ENCODE data around the gene TCHP.
"Not testable (repeated sequence)": the region's sequence is repeated elsewhere in the genome, so short reads cannot be mapped to it uniquely, and the experiment has no call there.

Gene TCHP

DNA sequence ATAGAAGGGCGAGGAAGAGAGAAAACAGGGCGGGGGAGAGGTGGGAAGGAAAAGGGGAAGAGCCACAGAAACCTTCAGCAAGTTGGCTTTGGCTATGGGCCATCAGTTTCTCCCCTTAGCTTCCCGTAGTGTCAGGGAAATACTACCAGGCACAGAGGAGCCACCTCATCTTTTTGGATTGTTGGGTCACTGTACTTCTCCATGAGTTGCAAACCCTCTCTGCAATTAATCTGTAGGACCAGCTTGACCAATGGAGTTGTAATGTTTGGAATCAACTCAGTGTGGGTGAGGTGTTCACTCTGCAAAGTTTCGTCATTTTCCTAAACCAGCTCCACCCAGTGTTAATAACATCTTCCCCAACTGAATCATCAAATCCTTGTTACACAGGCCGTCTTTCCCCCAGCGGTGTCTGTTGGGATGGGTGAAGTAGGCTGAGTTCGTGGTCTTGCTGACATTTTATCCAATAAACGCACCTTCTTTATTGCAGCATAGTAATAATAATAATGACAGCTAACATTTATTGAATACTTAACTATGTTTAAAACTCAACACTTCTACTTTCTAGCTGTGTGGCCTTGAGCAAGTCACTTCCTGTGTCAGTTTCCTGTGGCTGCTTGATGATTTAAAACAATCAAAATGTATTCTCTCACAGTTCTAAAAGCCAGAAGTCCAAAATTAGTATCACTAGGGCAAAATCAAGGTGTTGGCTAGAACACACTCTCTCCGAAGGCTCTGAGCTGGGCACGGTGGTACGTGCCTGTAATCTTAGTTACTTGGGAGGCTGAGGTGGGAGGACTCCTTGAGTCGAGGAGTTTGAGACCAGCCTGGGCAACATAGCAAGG is 11.7 kb upstream of the TCHP start:
- Mint-ChIP-seq H3K27ac (peak overlapping the region; percentile 97), H3K4me3 (peak overlapping the region; percentile 70), H3K9me3 (no peaks in the 10 kb centered on the region), H3K4me1 (ENCODE audit: low read depth) (peaks cover 47% of the 10 kb centered on the region), H3K27me3 (ENCODE audit: low read depth) (peaks cover 11% of the 10 kb centered on the region), H3K36me3 (ENCODE audit: low read depth) (peaks cover 2% of the 10 kb centered on the region)
- DNase-seq (ENCODE audit: low spot score) = no peak

DNA sequence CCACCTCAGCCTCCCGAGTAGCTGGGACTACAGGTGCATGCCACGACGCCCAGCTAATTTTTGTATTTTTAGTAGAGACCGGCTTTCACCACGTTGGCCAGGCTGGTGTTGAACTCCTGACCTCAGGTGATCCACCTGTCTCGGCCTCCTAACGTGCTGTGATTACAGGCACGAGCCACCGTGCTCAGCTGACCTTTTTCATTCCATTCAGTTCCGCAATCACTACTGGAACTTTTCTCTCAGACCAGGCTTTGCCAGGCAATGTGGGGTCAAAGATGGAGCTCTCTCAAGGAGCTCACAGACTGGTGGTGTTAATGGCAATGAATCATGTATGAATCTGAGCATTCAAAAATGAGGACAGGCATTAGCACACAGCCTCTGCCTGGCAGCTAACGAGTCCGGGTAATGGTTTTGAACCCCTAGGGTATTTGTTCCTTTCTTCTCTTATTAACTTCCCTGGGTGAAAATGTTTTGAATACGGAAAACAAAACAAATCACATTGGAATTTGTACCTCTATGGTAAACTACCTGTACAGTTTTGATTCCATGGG is 9.4 kb upstream of the TCHP start:
- DNase-seq (ENCODE audit: low spot score) = no peak
- Mint-ChIP-seq H3K27me3 (ENCODE audit: low read depth) (peaks cover 3% of the 10 kb centered on the region), H3K4me1 (ENCODE audit: low read depth) (peaks cover 45% of the 10 kb centered on the region), H3K4me3 (no peak overlapping the region), H3K36me3 (ENCODE audit: low read depth) (peaks cover 2% of the 10 kb centered on the region), H3K9me3 (no peaks in the 10 kb centered on the region), H3K27ac (peak overlapping the region; percentile 31)

DNA sequence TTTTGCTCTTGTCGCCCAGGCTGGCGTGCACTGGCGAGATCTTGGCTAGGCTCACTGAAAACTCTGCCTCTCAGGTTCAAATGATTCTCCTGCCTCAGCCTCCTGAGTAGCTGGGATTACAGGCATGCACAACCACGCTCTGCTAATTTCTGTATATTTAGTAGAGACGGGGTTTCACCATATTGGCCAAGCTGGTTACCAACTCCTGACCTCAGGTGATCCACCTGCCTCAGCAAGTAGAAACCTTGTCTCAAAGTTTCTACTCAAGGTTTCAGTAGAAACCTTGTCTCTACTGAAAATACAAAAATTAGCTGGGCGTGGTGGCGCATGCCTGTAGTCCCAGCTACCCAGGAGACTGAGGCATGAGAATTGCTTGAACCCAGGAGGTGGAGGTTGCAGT is 8.3 kb upstream of the TCHP start:
- not testable (repeated sequence) for H3K9me3 Mint-ChIP-seq; H3K27ac Mint-ChIP-seq; DNase-seq (ENCODE audit: low spot score); H3K27me3 Mint-ChIP-seq (ENCODE audit: low read depth); H3K4me3 Mint-ChIP-seq; H3K36me3 Mint-ChIP-seq (ENCODE audit: low read depth)
- H3K4me1 Mint-ChIP-seq (ENCODE audit: low read depth) = peaks cover 45% of the 10 kb centered on the region

DNA sequence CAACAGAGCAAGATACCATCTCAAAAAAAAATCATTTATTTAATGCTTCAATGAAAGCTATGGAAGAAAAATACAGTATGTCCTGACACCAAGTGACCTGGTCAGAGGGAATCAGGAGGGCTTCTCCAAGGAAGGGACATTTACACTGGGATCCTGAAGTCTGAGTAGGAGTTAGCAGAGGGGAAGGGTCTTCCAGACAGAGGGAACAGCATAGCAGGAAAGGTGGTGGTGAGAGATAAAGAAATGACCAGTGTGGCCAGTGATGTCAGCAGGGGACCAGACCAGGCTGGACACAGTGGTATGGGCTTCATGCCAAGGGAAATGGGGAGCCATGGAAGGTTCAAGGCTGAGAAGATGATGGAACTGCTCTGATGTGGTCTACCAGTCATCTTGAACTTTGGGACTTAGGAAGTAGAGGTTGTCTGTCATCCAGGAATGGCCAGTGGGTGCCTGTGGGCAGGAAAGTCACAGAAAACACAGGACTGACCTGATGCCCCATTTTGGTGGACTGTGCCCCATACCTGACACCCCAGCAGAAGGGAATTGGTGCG is 7.8 kb upstream of the TCHP start:
- no peak for DNase-seq (ENCODE audit: low spot score)
- H3K27me3 Mint-ChIP-seq (ENCODE audit: low read depth) = peaks cover 3% of the 10 kb centered on the region
- no peak overlapping the region for H3K27ac Mint-ChIP-seq
- H3K9me3 Mint-ChIP-seq = no peaks in the 10 kb centered on the region
- no peak overlapping the region for H3K4me3 Mint-ChIP-seq
- peaks cover 45% of the 10 kb centered on the region for H3K4me1 Mint-ChIP-seq (ENCODE audit: low read depth)
- peaks cover 2% of the 10 kb centered on the region for H3K36me3 Mint-ChIP-seq (ENCODE audit: low read depth)

DNA sequence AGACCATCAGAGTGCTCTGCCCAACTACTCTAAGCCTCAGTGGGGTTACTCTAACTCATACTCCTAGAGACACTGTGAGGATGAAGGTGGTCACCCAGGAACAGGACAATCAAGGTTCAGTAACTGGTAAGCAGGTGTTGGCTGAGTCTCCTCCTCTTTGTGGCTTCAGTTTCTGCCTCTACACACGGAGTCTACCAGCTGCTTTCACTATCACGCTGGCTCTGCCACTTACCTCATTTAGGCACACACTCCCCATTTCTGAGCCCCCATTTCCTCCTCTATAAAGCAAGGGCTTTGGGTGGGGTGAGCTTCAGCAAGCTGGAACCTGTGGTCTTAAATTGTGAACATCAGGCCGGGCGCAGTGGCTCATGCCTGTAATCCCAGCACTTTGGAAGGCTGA is 7.3 kb upstream of the TCHP start:
- H3K4me3 Mint-ChIP-seq = peak overlapping the region; percentile 13
- H3K9me3 Mint-ChIP-seq = no peaks in the 10 kb centered on the region
- no peak for DNase-seq (ENCODE audit: low spot score)
- H3K4me1 Mint-ChIP-seq (ENCODE audit: low read depth) = peaks cover 41% of the 10 kb centered on the region
- H3K27ac Mint-ChIP-seq = no peak overlapping the region
- peaks cover 2% of the 10 kb centered on the region for H3K36me3 Mint-ChIP-seq (ENCODE audit: low read depth)
- peaks cover 3% of the 10 kb centered on the region for H3K27me3 Mint-ChIP-seq (ENCODE audit: low read depth)

DNA sequence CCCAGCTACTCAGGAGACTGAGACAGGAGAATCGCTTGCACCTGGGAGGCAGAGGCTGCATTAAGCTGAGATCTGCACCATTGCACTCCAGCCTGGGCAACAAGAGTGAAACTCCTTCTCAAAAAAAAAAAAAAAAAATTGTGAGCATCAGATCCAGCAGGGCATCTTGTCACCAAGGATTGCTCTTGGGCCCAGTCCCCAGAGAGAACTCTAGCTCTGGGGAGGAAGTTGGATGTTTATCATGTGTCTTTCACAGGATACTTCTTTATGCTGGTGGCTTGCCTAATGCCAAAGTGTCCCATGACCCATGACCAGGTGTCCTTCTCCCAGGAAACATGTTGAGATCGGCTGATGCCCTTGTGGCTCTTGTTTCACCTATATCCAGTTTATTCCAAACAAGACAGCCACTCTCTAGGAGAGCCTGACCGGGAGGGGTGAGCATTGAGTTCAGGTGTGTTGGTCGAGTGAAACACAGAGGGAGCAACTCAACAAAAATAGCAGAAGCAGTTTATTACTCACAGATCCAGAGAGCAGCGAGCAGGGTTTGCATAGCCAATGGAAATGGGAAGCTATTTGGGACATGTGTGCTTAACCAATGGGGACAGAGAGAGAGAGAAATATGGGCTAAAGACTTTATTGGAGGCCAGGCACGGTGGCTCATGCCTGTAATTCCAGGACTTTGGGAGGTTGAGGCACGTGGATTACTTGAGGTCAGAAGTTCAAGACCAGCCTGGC is 6.6 kb upstream of the TCHP start:
- H3K27ac Mint-ChIP-seq = no peak overlapping the region
- peaks cover 34% of the 10 kb centered on the region for H3K4me1 Mint-ChIP-seq (ENCODE audit: low read depth)
- no peak for DNase-seq (ENCODE audit: low spot score)
- H3K4me3 Mint-ChIP-seq = no peak overlapping the region
- H3K27me3 Mint-ChIP-seq (ENCODE audit: low read depth) = peaks cover 3% of the 10 kb centered on the region
- H3K36me3 Mint-ChIP-seq (ENCODE audit: low read depth) = peaks cover under 1% of the 10 kb centered on the region
- H3K9me3 Mint-ChIP-seq = no peaks in the 10 kb centered on the region

DNA sequence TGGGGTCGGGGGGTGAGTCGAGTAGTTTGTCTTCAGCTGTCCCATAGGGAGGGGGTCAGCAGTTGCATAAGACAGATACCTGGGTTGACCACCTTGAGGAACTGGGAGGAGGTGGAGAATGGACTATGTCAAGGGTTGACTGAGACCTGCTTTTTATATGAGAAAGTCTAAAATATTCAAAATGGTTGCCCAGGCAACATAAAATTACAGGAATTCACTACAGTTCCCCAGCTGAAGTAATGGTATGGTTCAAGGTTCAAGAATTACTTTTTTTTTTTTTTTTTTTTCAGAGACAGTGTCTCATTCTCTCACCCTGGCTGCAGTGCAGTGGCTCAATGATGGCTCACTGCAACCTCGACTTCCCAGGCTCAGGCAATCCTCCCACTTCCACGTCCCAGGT is 5.1 kb upstream of the TCHP start:
- H3K4me1 Mint-ChIP-seq (ENCODE audit: low read depth) = peaks cover 22% of the 10 kb centered on the region
- H3K36me3 Mint-ChIP-seq (ENCODE audit: low read depth) = no peaks in the 10 kb centered on the region
- H3K4me3 Mint-ChIP-seq = no peak overlapping the region
- H3K27me3 Mint-ChIP-seq (ENCODE audit: low read depth) = peaks cover 3% of the 10 kb centered on the region
- DNase-seq (ENCODE audit: low spot score) = no peak
- H3K9me3 Mint-ChIP-seq = no peaks in the 10 kb centered on the region
- H3K27ac Mint-ChIP-seq = no peak overlapping the region

DNA sequence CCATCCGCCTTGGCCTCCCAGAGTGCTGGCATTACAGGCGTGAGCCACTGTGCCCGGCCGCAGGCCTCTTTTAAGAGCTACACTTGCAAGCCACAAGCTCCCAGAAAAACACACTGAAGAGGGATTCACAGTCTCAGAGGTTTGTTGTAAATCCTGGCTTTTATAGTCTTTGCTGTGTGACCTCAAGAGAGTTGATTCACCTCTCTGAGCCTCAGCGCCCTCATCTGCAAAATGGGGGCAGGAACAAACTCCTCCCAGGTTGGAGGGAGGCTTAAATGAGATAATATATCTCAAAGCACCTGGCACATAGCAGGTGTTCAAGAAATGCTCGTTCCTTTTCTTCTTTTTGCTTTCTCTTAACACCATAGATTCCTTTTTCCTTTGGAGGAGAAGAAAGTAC is 3.9 kb upstream of the TCHP start:
- no peak for DNase-seq (ENCODE audit: low spot score)
- Mint-ChIP-seq H3K9me3 (no peaks in the 10 kb centered on the region), H3K4me1 (ENCODE audit: low read depth) (peaks cover 25% of the 10 kb centered on the region), H3K27ac (no peak overlapping the region), H3K4me3 (no peak overlapping the region), H3K27me3 (ENCODE audit: low read depth) (peaks cover 3% of the 10 kb centered on the region), H3K36me3 (ENCODE audit: low read depth) (no peaks in the 10 kb centered on the region)

DNA sequence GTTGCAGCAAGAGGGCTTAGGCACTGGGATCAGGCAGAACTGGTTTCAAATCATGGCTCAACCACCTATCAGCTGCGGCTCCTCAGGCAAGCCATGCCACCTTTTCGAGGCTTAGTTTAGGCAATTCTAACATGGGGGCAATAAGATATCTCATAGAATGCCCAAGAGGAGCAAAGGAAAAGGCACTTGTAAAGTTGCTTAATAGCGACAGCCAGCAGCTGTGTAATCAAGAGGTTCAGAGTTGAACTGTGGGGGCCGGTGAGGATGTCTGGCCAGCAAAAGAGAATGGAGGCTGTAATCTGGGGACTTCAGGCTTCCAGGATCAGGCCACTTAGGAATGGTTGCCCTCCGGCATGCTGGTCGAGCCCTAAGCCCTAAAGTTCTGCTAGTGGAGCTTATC is 3.0 kb upstream of the TCHP start:
- H3K36me3 Mint-ChIP-seq (ENCODE audit: low read depth) = peaks cover 2% of the 10 kb centered on the region
- DNase-seq (ENCODE audit: low spot score) = no peak
- no peak overlapping the region for H3K4me3 Mint-ChIP-seq

DNA sequence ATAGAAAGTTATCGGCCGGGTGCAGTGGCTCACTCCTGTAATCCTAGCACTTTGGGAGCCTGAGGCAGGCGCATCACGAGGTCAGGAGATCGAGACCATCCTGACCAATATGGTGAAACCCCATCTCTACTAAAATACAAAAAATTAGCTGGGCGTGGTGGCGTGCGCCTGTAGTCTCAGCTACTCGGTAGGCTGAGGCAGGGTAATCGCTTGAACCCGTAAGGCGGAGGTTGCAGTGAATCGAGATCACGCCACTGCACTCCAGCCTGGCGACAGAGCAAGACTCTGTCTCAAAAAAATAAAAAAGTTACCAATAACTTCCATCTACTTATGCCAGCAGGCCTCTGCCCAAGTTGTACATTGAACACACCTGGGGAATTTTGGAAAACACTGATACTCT is 729 bp upstream of the TCHP start:
- Mint-ChIP-seq H3K36me3 (ENCODE audit: low read depth) (peaks cover 12% of the 10 kb centered on the region), H3K27ac (peak overlapping the region; percentile 98), H3K4me3 (peak overlapping the region; percentile 85)
- not testable (repeated sequence) for H3K27me3 Mint-ChIP-seq (ENCODE audit: low read depth); DNase-seq (ENCODE audit: low spot score); H3K9me3 Mint-ChIP-seq; H3K4me1 Mint-ChIP-seq (ENCODE audit: low read depth)

More for the DNA sequence above, 3.0 kb upstream of the TCHP start:
- H3K27ac Mint-ChIP-seq = no peak overlapping the region
- no peaks in the 10 kb centered on the region for H3K9me3 Mint-ChIP-seq
- peaks cover 26% of the 10 kb centered on the region for H3K4me1 Mint-ChIP-seq (ENCODE audit: low read depth)
- H3K27me3 Mint-ChIP-seq (ENCODE audit: low read depth) = peaks cover 3% of the 10 kb centered on the region

DNA sequence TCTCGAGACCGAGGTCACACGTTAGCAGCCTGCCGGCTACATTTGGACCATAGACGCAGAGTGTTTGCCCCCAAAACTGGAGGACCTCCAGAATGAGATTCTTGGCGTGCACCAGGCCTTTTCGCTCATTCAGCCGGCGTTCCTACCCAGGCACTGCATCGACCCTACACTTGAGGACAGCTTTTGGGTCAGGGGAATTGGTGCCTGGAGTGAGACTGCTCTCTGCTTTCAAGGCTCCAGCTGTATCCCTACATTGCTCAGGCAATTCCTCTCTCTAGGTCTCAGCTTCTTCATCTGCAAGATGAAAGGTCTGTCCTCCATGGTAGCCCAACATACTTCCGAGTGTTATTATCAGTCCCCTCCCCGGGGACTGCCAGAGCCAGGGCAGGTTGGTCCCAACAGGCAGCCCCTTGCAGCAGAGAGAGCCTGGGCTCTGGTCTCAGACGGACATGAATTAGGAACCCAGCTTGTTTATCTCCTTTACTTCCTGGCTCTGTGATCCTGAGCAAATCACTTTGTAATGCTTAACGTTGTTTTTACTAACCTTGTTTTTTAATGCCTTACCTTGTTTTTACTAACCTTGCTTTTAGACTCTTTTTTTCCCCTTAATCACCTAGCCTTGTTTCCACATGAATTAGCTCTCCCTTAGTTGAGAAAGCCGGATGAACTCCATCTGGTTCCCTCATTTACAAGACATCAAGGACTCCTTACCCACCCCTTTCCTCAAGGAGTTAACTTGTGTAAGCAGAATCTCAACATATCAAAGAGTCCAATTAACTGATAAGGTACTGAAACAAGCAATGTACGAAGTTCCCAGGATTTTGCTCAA is 892 bp downstream of the TCHP start:
- H3K4me3 Mint-ChIP-seq = peak overlapping the region; percentile 85
- no peak for DNase-seq (ENCODE audit: low spot score)

DNA sequence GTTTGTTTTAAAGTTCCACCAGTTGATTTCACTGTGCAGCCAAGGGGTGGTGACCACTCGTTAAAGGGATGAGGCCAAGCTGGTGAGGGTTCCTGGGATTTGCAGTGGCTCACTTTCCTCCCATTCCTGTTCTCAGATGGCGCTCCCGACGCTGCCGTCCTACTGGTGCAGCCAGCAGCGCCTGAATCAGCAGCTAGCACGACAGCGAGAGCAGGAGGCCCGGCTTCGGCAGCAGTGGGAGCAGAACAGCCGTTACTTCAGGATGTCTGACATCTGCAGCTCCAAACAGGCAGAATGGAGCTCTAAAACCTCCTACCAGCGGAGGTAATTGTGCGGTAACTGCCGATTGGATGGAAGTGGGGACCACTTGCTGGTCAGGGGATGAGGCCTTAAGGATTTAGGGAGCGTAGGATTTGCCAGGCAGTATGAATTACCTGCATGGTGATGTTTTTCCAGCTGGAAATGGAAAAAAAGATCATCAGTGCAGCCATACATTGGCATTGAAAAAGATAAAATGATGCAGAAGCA is 2.9 kb downstream of the TCHP start:
- H3K9me3 Mint-ChIP-seq = no peaks in the 10 kb centered on the region
- H3K4me3 Mint-ChIP-seq = no peak overlapping the region
- no peak for DNase-seq (ENCODE audit: low spot score)
- no peak overlapping the region for H3K27ac Mint-ChIP-seq
- H3K36me3 Mint-ChIP-seq (ENCODE audit: low read depth) = peaks cover 42% of the 10 kb centered on the region
- peaks cover 10% of the 10 kb centered on the region for H3K4me1 Mint-ChIP-seq (ENCODE audit: low read depth)
- no peaks in the 10 kb centered on the region for H3K27me3 Mint-ChIP-seq (ENCODE audit: low read depth)

More for the DNA sequence above, 892 bp downstream of the TCHP start:
- Mint-ChIP-seq H3K27ac (peak overlapping the region; percentile 87), H3K9me3 (no peaks in the 10 kb centered on the region), H3K36me3 (ENCODE audit: low read depth) (peaks cover 26% of the 10 kb centered on the region), H3K4me1 (ENCODE audit: low read depth) (peaks cover 10% of the 10 kb centered on the region), H3K27me3 (ENCODE audit: low read depth) (no peaks in the 10 kb centered on the region)

DNA sequence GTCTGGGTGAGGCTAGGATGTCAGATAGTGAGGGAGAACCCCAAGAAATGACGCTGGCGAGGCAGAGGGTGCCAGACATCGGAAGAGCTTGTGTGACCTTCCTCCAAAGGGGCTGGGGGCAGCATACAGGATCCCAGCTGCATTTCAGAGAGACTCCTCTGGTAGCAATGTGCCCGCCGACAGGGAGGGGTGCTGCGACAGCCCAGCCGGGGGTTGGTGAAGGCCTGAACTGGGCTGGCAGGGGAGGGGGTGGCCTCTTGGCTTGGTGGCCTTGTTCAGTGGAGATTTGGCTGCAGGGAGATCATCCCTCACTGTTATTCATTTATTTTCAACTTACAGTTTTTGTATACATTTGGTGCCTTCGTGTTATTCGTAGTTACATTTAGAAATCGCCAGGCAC is 5.2 kb downstream of the TCHP start:
- Mint-ChIP-seq H3K27me3 (ENCODE audit: low read depth) (no peaks in the 10 kb centered on the region), H3K4me3 (no peak overlapping the region), H3K36me3 (ENCODE audit: low read depth) (peaks cover 54% of the 10 kb centered on the region), H3K27ac (no peak overlapping the region), H3K4me1 (ENCODE audit: low read depth) (peaks cover 5% of the 10 kb centered on the region), H3K9me3 (no peaks in the 10 kb centered on the region)
- no peak for DNase-seq (ENCODE audit: low spot score)
